Measurements from ENCODE around the gene CC2D2B.
"Not testable (repeated sequence)": the region's sequence is repeated elsewhere in the genome, so short reads cannot be mapped to it uniquely, and the experiment has no call there.

Gene CC2D2B

GRCh38 chr10:95916039-95916438 is 8.3 kb downstream of the CC2D2B start:
- not testable (repeated sequence) for H3K36me3 ChIP-seq (ENCODE audit: insufficient read depth, low read length); H3K9me3 ChIP-seq (ENCODE audit: low read length); H3K4me3 ChIP-seq (ENCODE audit: low read depth in 1 of 2, low read length in 2 of 2); H3K27ac ChIP-seq (ENCODE audit: low read depth, low read length); H3K27me3 ChIP-seq (ENCODE audit: control insufficient read depth in 1 of 2, insufficient read depth in 2 of 2, low read length in 2 of 2); H3K9ac ChIP-seq (ENCODE audit: low read length); H3K4me1 ChIP-seq (ENCODE audit: insufficient read depth, low read length)

GRCh38 chr10:95920798-95921426 is 13.1 kb downstream of the CC2D2B start:
- Histone ChIP-seq H3K4me3 (ENCODE audit: low read depth in 1 of 2, low read length in 2 of 2) (no peak overlapping the region), H3K36me3 (ENCODE audit: insufficient read depth, low read length) (no peaks in the 10 kb centered on the region), H3K27ac (ENCODE audit: low read depth, low read length) (no peak overlapping the region), H3K27me3 (ENCODE audit: control insufficient read depth in 1 of 2, insufficient read depth in 2 of 2, low read length in 2 of 2) (no peaks in the 10 kb centered on the region), H3K9ac (ENCODE audit: low read length) (no peak overlapping the region), H3K9me3 (ENCODE audit: low read length) (no peaks in the 10 kb centered on the region), H3K4me1 (ENCODE audit: insufficient read depth, low read length) (no peaks in the 10 kb centered on the region)

GRCh38 chr10:95925033-95925432 is 17.3 kb downstream of the CC2D2B start:
- Histone ChIP-seq H3K9ac (ENCODE audit: low read length) (no peak overlapping the region), H3K27me3 (ENCODE audit: control insufficient read depth in 1 of 2, insufficient read depth in 2 of 2, low read length in 2 of 2) (no peaks in the 10 kb centered on the region), H3K4me1 (ENCODE audit: insufficient read depth, low read length) (no peaks in the 10 kb centered on the region), H3K9me3 (ENCODE audit: low read length) (no peaks in the 10 kb centered on the region), H3K36me3 (ENCODE audit: insufficient read depth, low read length) (no peaks in the 10 kb centered on the region), H3K27ac (ENCODE audit: low read depth, low read length) (no peak overlapping the region), H3K4me3 (ENCODE audit: low read depth in 1 of 2, low read length in 2 of 2) (no peak overlapping the region)

GRCh38 chr10:95935429-95935828 is 27.7 kb downstream of the CC2D2B start:
- H3K27me3 ChIP-seq (ENCODE audit: control insufficient read depth in 1 of 2, insufficient read depth in 2 of 2, low read length in 2 of 2), result no peaks in the 10 kb centered on the region
- no peaks in the 10 kb centered on the region for H3K4me1 ChIP-seq (ENCODE audit: insufficient read depth, low read length)
- H3K9me3 ChIP-seq (ENCODE audit: low read length), result no peaks in the 10 kb centered on the region
- H3K27ac ChIP-seq (ENCODE audit: low read depth, low read length), result no peak overlapping the region
- H3K36me3 ChIP-seq (ENCODE audit: insufficient read depth, low read length), result no peaks in the 10 kb centered on the region
- H3K9ac ChIP-seq (ENCODE audit: low read length), result no peak overlapping the region
- no peak overlapping the region for H3K4me3 ChIP-seq (ENCODE audit: low read depth in 1 of 2, low read length in 2 of 2)

DNA sequence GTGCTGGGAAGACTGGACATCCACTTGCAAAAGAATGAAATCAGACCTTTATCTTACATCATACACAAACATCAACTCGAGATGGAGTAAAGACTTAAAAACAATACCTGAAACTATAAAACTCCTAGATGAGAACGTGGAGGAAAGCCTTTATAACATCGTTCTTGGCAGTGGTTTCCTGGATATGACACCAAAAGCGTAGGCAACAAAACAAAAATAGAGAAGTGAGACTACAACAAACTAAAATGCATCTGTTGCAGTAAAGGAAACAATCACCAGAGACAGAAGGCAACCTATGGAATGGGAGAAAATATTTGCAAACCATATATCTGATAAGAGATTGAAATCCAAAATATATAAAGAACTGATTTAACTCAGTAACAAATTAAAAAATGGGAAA is 33.3 kb downstream of the CC2D2B start:
- no peaks in the 10 kb centered on the region for H3K9me3 ChIP-seq (ENCODE audit: low read length)
- no peak overlapping the region for H3K9ac ChIP-seq (ENCODE audit: low read length)
- no peaks in the 10 kb centered on the region for H3K27me3 ChIP-seq (ENCODE audit: control insufficient read depth in 1 of 2, insufficient read depth in 2 of 2, low read length in 2 of 2)

DNA sequence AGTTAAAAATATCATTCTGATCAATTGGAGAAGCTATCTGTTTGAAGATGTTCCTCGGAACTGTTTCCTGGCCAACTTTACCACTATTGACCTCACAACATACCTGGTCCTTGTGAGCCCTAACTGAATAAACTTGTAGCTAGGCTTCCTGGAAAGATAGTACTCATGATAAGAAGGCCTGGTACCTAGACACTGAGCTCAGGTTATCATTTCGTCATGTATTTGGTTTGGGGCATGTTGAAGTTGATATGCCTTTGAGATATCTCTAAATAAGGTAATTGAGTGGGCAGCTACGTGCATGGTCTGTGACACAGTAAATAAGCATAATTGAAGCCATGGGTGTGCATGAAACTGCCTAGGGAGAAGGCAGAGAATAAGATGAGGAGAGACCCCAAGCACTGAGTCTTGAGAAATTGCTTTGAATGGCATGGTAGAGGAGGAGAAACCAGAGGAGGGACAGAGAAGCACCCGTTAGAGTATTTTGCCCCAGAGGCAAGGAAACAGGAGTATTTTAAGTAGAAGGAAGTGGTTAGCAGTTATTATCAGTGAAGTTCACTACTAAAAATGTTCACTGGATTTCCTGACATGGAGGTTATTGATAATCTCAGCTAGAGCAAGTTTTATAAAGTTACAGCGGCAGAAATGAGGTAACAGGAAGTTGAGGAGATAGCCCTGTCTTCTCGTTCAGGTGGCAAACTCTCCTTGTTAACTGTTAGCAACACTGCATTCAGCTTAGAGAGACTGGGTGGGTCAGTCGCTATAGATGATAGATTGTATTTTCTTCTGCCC is 55.6 kb downstream of the CC2D2B start:
- Histone ChIP-seq H3K4me1 (ENCODE audit: insufficient read depth, low read length) (no peaks in the 10 kb centered on the region), H3K9ac (ENCODE audit: low read length) (no peak overlapping the region), H3K36me3 (ENCODE audit: insufficient read depth, low read length) (no peaks in the 10 kb centered on the region), H3K27ac (ENCODE audit: low read depth, low read length) (no peak overlapping the region), H3K27me3 (ENCODE audit: control insufficient read depth in 1 of 2, insufficient read depth in 2 of 2, low read length in 2 of 2) (no peaks in the 10 kb centered on the region), H3K4me3 (ENCODE audit: low read depth in 1 of 2, low read length in 2 of 2) (no peak overlapping the region), H3K9me3 (ENCODE audit: low read length) (peaks cover 6% of the 10 kb centered on the region)

More for the DNA sequence above, 33.3 kb downstream of the CC2D2B start:
- no peaks in the 10 kb centered on the region for H3K36me3 ChIP-seq (ENCODE audit: insufficient read depth, low read length)
- no peak overlapping the region for H3K4me3 ChIP-seq (ENCODE audit: low read depth in 1 of 2, low read length in 2 of 2)
- no peak overlapping the region for H3K27ac ChIP-seq (ENCODE audit: low read depth, low read length)
- H3K4me1 ChIP-seq (ENCODE audit: insufficient read depth, low read length), result no peaks in the 10 kb centered on the region

GRCh38 chr10:95963991-95964389 is 56.2 kb downstream of the CC2D2B start:
- Histone ChIP-seq H3K4me3 (ENCODE audit: low read depth in 1 of 2, low read length in 2 of 2) (no peak overlapping the region), H3K27me3 (ENCODE audit: control insufficient read depth in 1 of 2, insufficient read depth in 2 of 2, low read length in 2 of 2) (no peaks in the 10 kb centered on the region), H3K36me3 (ENCODE audit: insufficient read depth, low read length) (no peaks in the 10 kb centered on the region), H3K9ac (ENCODE audit: low read length) (no peak overlapping the region), H3K9me3 (ENCODE audit: low read length) (peaks cover 5% of the 10 kb centered on the region), H3K4me1 (ENCODE audit: insufficient read depth, low read length) (no peaks in the 10 kb centered on the region), H3K27ac (ENCODE audit: low read depth, low read length) (no peak overlapping the region)

GRCh38 chr10:95964756-95965155 is 57.0 kb downstream of the CC2D2B start:
- no peak overlapping the region for H3K9ac ChIP-seq (ENCODE audit: low read length)
- no peaks in the 10 kb centered on the region for H3K36me3 ChIP-seq (ENCODE audit: insufficient read depth, low read length)
- H3K4me1 ChIP-seq (ENCODE audit: insufficient read depth, low read length), result no peaks in the 10 kb centered on the region
- no peak overlapping the region for H3K4me3 ChIP-seq (ENCODE audit: low read depth in 1 of 2, low read length in 2 of 2)
- H3K9me3 ChIP-seq (ENCODE audit: low read length), result no peaks in the 10 kb centered on the region
- no peak overlapping the region for H3K27ac ChIP-seq (ENCODE audit: low read depth, low read length)
- no peaks in the 10 kb centered on the region for H3K27me3 ChIP-seq (ENCODE audit: control insufficient read depth in 1 of 2, insufficient read depth in 2 of 2, low read length in 2 of 2)

GRCh38 chr10:95976362-95977229 is 68.8 kb downstream of the CC2D2B start:
- no peaks in the 10 kb centered on the region for H3K4me1 ChIP-seq (ENCODE audit: insufficient read depth, low read length)
- no peak overlapping the region for H3K9ac ChIP-seq (ENCODE audit: low read length)
- H3K27ac ChIP-seq (ENCODE audit: low read depth, low read length), result no peak overlapping the region
- H3K4me3 ChIP-seq (ENCODE audit: low read depth in 1 of 2, low read length in 2 of 2), result no peak overlapping the region
- H3K27me3 ChIP-seq (ENCODE audit: control insufficient read depth in 1 of 2, insufficient read depth in 2 of 2, low read length in 2 of 2), result no peaks in the 10 kb centered on the region
- no peaks in the 10 kb centered on the region for H3K36me3 ChIP-seq (ENCODE audit: insufficient read depth, low read length)
- no peaks in the 10 kb centered on the region for H3K9me3 ChIP-seq (ENCODE audit: low read length)

DNA sequence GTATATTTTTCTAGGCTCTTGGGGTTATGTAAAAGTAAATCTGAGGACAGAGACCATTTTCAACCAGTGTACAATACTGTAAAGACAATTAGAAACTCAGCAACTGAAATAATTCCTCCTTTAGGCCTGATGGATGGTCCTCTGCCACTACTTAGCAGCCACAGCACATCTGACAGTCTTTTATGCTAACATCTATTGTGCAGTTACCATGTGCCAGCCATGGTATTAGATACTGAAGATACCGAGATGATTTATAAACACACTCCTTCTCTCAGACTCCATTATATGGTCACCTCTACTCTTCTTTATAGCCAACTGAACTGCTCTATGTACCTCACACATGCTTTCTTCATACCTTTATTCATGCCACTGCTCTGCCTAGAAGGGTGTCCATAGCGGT is 74.4 kb downstream of the CC2D2B start:
- no peaks in the 10 kb centered on the region for H3K4me1 ChIP-seq (ENCODE audit: insufficient read depth, low read length)
- H3K4me3 ChIP-seq (ENCODE audit: low read depth in 1 of 2, low read length in 2 of 2), result no peak overlapping the region
- H3K36me3 ChIP-seq (ENCODE audit: insufficient read depth, low read length), result no peaks in the 10 kb centered on the region
- H3K27ac ChIP-seq (ENCODE audit: low read depth, low read length), result no peak overlapping the region
- H3K27me3 ChIP-seq (ENCODE audit: control insufficient read depth in 1 of 2, insufficient read depth in 2 of 2, low read length in 2 of 2), result no peaks in the 10 kb centered on the region
- no peak overlapping the region for H3K9ac ChIP-seq (ENCODE audit: low read length)
- no peaks in the 10 kb centered on the region for H3K9me3 ChIP-seq (ENCODE audit: low read length)

GRCh38 chr10:95987685-95988426 is 80.1 kb downstream of the CC2D2B start:
- no peaks in the 10 kb centered on the region for H3K9me3 ChIP-seq (ENCODE audit: low read length)
- H3K27ac ChIP-seq (ENCODE audit: low read depth, low read length), result no peak overlapping the region
- no peaks in the 10 kb centered on the region for H3K36me3 ChIP-seq (ENCODE audit: insufficient read depth, low read length)
- H3K4me1 ChIP-seq (ENCODE audit: insufficient read depth, low read length), result no peaks in the 10 kb centered on the region
- H3K4me3 ChIP-seq (ENCODE audit: low read depth in 1 of 2, low read length in 2 of 2), result no peak overlapping the region
- no peaks in the 10 kb centered on the region for H3K27me3 ChIP-seq (ENCODE audit: control insufficient read depth in 1 of 2, insufficient read depth in 2 of 2, low read length in 2 of 2)
- no peak overlapping the region for H3K9ac ChIP-seq (ENCODE audit: low read length)
